Purkinje cell (primary cell): ENCODE results near the gene ELMOD2. TPM values are rescaled to one million over a fixed set of nuclear protein-coding genes. Genes with fewer than 3 reads are reported as not detected.

Experiments
- polyA plus RNA-seq: library from polyadenylated mRNA; unstranded; fragments of >200 nt; fragmentation: Nextera tagmentation; gene quantifications from 2 replicates; pipeline ENCODE4 v1.2.1, GENCODE V29; 2014

Gene ELMOD2, protein sequence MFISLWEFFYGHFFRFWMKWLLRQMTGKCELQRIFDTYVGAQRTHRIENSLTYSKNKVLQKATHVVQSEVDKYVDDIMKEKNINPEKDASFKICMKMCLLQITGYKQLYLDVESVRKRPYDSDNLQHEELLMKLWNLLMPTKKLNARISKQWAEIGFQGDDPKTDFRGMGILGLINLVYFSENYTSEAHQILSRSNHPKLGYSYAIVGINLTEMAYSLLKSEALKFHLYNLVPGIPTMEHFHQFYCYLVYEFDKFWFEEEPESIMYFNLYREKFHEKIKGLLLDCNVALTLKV
- 24.2 and 25.7 TPM in 2 replicates for polyA plus RNA-seq

DNA sequence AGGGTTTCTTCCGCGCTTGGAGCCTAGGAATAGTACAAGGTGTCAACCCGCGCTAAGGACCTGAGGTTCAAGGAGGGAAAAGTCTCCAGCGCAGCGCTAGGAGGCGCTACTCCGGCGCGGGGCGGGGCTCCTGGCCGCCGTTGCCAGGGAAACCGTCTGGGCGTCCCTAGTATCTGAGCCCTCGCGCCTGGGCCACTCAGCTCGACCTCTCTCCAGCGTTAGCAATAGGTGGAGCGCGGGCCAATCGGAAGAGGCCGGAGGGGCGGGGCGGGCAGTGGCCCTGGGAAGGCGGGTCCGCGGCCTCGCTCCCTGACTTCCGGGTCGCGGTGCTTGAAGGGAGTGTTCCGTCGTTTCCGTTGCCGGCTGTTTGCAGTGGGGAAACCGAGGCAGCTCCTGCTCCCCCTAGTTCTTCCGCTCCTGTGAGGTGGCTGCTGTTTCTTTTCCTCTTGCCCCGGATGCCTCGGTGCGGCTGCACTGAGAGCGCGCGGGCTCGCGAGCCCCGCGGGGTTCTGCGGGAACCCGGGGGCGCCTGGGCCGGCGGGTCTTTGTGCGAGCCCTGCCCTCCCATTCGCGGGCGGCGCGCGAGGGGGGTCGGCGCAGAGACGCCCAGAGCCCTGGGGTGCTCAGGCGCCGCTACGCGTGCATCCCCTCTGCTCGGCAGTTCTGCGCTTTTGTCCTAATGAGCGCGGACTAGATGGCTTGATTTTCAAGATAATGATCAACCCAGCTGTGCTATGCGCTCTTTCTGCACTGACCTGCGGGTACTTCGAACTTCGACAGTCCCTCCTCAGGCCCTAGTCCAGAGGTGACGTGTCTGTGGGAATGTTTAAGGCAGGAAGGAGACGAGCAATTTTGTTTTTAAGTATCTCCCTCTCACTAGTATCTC, at the start of gene ELMOD2:
Gene ELMOD2, plus strand, starts transcription at position 312 of the 886 bp plus-strand sequence. CDS start 1,261 bp downstream, outside the sequence.

DNA sequence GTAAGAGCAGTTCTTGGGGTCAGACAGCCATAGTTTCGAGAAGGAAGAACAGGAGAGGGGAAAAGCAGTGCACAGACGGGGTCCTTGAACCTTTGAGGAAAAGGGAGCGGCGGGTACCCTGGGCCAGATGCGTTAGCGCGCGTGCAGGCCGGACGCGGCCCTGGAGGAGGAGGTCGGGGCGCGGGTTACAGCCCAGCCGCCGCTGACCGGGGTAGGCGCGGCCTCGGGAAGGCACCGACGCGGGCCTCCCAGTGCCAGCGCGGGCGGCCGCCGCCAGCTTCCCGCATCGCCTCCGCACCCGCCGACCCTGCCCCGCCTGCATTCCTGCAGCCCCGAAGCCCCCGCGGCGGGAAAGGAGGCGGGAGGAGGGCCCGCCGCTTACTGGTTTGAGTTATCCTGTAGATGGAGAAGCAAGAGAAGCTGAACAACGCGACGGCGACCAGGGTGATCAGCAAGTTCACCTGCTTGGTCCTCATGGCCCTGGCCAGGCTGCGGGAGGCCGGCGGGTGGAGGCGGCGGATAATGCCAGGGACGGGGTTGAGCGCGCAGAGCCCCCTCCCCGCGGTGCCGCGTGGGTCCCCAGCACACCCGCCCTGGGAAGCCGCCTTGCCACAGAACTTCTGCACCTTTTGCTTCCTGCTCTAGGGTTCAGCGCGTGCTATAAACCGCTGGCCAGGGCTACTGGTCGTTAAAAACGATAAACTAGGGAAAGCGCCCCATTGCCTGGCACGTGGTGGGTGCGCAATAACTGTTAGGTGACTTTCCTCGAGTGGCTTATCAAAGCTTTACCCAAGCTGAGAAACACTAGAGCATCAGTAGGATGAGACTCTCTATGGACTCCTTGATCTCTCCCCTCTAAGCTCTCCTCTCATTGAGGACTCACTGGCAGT, 26.0 kb upstream of the ELMOD2 start, which contains the start of gene MGAT4D:
Gene MGAT4D, minus strand, starts transcription at position 547 of the 890 bp plus-strand sequence. Its CDS starts 71 bp downstream, at position 476.

DNA sequence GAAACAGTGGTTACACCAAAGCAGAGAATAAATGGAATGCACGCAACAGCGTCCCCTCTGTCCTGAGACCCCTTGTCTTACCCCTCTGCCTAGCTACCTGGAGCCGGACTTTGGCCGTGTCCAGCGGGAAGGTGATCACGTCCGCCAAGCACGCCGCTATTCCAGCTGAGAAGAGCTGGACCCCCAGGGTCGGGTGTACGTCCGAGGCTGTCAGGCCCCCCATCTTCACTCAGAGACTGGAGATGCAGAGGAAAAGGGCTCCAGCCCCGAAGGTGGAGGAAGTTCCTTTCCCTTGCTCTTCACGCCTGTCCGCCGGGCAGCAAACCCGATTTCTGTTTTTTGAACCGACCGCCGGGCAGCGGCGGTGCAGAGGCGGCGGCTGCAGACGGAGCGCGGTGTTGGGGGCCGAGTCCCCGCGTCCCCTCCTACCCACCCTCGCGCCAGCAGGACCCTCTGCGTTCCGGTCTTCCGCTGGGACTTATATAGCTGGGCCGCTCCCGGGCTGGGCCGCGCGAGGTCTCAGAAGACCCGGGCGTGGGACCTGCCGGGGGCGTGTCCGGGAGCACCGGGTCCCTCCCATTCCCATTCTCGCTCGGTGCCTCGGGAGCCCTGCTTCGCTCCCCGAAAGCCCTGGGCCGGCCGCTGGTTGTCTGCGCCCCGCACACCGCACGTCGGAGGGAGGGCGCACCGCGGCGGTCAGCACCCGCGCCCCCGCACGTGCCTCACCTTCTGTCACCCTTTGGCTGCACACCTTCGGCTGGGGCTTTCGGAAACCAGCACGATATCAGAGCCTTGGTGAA, 44.7 kb downstream of the ELMOD2 start, which contains the start of gene UCP1:
Gene UCP1, minus strand, starts transcription at position 455 of the 800 bp plus-strand sequence. Its CDS starts 232 bp downstream, at position 223.

Other genes with a start within 250 kb of the ELMOD2 start
- 681 and 739 TPM in 2 replicates for gene SCOC, start 150.5 kb upstream of the ELMOD2 start, polyA plus RNA-seq
- gene CLGN, start 96.5 kb upstream of the ELMOD2 start, polyA plus RNA-seq: 1.2 and 3.9 TPM in 2 replicates
- gene MGAT4D, start 25.9 kb upstream of the ELMOD2 start, polyA plus RNA-seq: not detected in 2 replicates
- not detected in 2 replicates for gene UCP1, start 44.8 kb downstream of the ELMOD2 start, polyA plus RNA-seq
- gene TBC1D9, start 232.2 kb downstream of the ELMOD2 start, polyA plus RNA-seq: 40.3 and 49.0 TPM in 2 replicates